Smooth muscle cell (in vitro differentiated cells): ENCODE measurements around the gene S100A6. TPM values are rescaled to one million over a fixed set of nuclear protein-coding genes. Genes with fewer than 3 reads are reported as not detected.
"Not testable (repeated sequence)": the region's sequence is repeated elsewhere in the genome, so short reads cannot be mapped to it uniquely, and the experiment has no call there.

Experiments
- DNase-seq: peaks from one replicate; lab custom pipeline; 2025; ENCODE audit not compliant: unreplicated experiment; lab: John Stamatoyannopoulos, UW
- H2AFZ ChIP-seq: fragments of 200-600 bp; sonication (generic); 2 replicates; pipeline ENCODE4 v1.6.0; 2016; ENCODE audit warnings: antibody characterized with exemption, low read depth, mild to moderate bottlenecking
- H3F3A ChIP-seq: fragments of 200-600 bp; sonication (generic); 2 replicates; pipeline ENCODE4 v1.6.0; 2017; ENCODE audit warnings: antibody characterized with exemption, low read depth
- H3K27ac ChIP-seq: fragments of 200-600 bp; sonication (generic); 2 replicates; pipeline ENCODE4 v1.5.1; 2016; ENCODE audit warnings: low read depth, mild to moderate bottlenecking
- H3K27me3 ChIP-seq: fragments of 200-600 bp; sonication (generic); 2 replicates; pipeline ENCODE4 v1.6.1; 2016; ENCODE audit warnings: low read depth, mild to moderate bottlenecking
- H3K36me3 ChIP-seq: fragments of 200-600 bp; sonication (generic); 2 replicates; pipeline ENCODE4 v1.5.1; 2016; ENCODE audit warnings: low read depth
- H3K4me1 ChIP-seq: fragments of 200-600 bp; sonication (generic); 2 replicates; pipeline ENCODE4 v1.5.1; 2016; ENCODE audit warnings: low read depth
- H3K4me2 ChIP-seq: fragments of 200-600 bp; sonication (generic); 2 replicates; pipeline ENCODE4 v1.6.0; 2016; ENCODE audit warnings: mild to moderate bottlenecking
- H3K4me3 ChIP-seq: fragments of 200-600 bp; sonication (generic); 2 replicates; pipeline ENCODE4 v1.5.1; 2016; ENCODE audit warnings: mild to moderate bottlenecking
- H3K79me2 ChIP-seq: fragments of 200-600 bp; sonication (generic); 2 replicates; pipeline ENCODE4 v1.6.0; 2016; ENCODE audit warnings: low read depth, mild to moderate bottlenecking
- H3K9ac ChIP-seq: fragments of 200-600 bp; sonication (generic); 2 replicates; pipeline ENCODE4 v1.6.0; 2016; ENCODE audit warnings: low read depth
- H3K9me3 ChIP-seq: fragments of 200-600 bp; sonication (generic); replicated peaks from 2 replicates; pipeline ENCODE4 v1.5.1; 2016; ENCODE audit warnings: low read depth
- H4K20me1 ChIP-seq: fragments of 200-600 bp; sonication (generic); 2 replicates; pipeline ENCODE4 v1.6.0; 2016; ENCODE audit warnings: low read depth
- CTCF ChIP-seq: fragments of 200-600 bp; sonication (generic); IDR thresholded peaks from 2 replicates; pipeline ENCODE4 v1.5.1; 2017; ENCODE audit warnings: borderline replicate concordance, mild to moderate bottlenecking, antibody characterized with exemption; ENCODE audit not compliant: insufficient read depth, poor library complexity, severe bottlenecking
- WGBS: methylation state at CpG from one replicate; pipeline ENCODE4 v1.1.7; 2016; ENCODE audit warnings: low lambda C conversion rate; 5-methylcytosine and 5-hydroxymethylcytosine counted together
- polyA plus RNA-seq: library from polyadenylated mRNA; unstranded; fragments of >200 nt; fragmentation: Nextera tagmentation; extraction: Ambion mirVana; gene quantifications from 2 replicates; pipeline ENCODE4 v1.2.1, GENCODE V29; 2016
- total RNA-seq: library from RNA; depleted of rRNA; stranded (reverse); fragments of >200 nt; gene quantifications from 2 replicates; pipeline ENCODE4 v1.2.3, GENCODE V29; 2014

Gene S100A6
- total and polyA plus RNA-seq, 2 experiments from 2014 or later = 499 to 1,358 TPM

DNA sequence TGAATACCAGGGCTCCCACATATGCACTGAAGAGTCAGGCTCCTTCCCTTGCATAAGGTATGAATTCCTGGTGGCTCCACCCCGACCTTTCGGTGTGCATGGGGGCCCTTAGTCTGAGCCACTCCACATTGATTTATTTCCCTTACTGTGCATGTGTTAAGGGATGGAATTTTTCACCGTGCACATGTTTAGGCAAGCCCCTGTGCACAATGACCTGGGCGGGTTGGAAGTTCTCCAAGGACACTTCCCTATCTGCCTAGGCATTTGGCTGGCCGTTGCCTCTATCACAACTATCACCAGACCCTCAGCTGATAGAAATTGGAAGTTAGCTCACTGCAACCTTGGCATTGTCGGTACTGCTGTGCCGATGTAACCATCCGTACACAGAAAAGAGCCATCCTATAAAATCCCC, 9.7 kb downstream of the S100A6 start:
- H3K27ac ChIP-seq = peak overlapping the region; percentile 68
- H3K27me3 ChIP-seq = no peaks in the 10 kb centered on the region
- H3K79me2 ChIP-seq = no peaks in the 10 kb centered on the region
- no peak for TF ChIP-seq CTCF
- no peaks in the 10 kb centered on the region for H3K4me1 ChIP-seq
- H3K4me2 ChIP-seq = no peak overlapping the region
- no peak overlapping the region for H3K4me3 ChIP-seq
- no peak overlapping the region for H3K9ac ChIP-seq
- no peaks in the 10 kb centered on the region for H3F3A ChIP-seq
- no peaks in the 10 kb centered on the region for H3K9me3 ChIP-seq
- no peak overlapping the region for H2AFZ ChIP-seq
- no peaks in the 10 kb centered on the region for H4K20me1 ChIP-seq
- no peak for DNase-seq
- WGBS = 80% methylated on average over 8 of the region's 8 CpGs
- no peaks in the 10 kb centered on the region for H3K36me3 ChIP-seq

DNA sequence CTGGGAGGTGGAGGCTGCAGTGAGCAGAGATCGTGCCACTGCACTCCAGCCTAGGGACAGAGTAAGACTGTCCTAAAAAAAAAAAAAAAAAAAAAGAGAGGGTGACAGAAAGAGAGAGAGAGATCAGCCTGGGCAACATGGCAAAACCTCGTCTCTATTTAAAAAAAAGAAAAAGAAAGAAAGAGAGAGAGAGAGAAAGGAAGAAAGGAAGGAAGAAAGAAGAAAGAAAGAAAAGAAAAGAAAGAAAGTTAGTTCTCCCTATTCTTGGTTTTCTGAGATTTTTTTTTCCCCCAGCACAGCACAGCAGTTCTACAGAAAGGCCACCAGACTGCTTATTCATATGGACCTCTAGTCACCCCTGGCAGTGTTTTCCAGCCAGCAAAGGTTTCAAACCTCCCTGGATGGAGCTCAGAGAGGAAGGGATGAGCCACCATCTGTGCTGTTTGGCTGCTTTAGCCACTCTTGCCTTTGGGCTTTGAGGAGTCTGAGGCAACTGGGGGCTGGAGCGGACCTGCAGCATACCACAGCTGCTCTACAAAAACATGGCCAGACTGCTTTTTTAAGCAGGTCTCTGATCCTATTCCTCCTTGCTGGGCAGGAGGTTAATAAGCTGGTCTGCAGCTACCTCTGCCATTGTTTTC, 10.6 kb downstream of the S100A6 start:
- Histone ChIP-seq H3K36me3 (no peaks in the 10 kb centered on the region), H3K4me3 (no peak overlapping the region), H3K79me2 (no peaks in the 10 kb centered on the region), H3K9me3 (no peaks in the 10 kb centered on the region), H3K4me1 (no peaks in the 10 kb centered on the region), H3K9ac (no peak overlapping the region), H3F3A (no peaks in the 10 kb centered on the region), H3K4me2 (no peak overlapping the region), H4K20me1 (no peaks in the 10 kb centered on the region), H3K27me3 (no peaks in the 10 kb centered on the region), H2AFZ (no peak overlapping the region), H3K27ac (no peak overlapping the region)
- WGBS = 29% methylated on average over 3 of the region's 3 CpGs
- no peak for TF ChIP-seq CTCF
- no peak for DNase-seq

- H3K36me3 ChIP-seq, DNase-seq, H3K9me3 ChIP-seq, H3K27me3 ChIP-seq, H3K27ac ChIP-seq, H4K20me1 ChIP-seq, H3K4me3 ChIP-seq, H3K4me1 ChIP-seq, H3F3A ChIP-seq, H3K9ac ChIP-seq, H2AFZ ChIP-seq, H3K79me2 ChIP-seq, H3K4me2 ChIP-seq: not testable (repeated sequence)
- WGBS = 85% methylated on average over 14 of the region's 14 CpGs
Measured at GRCh38 chr1:153522353-153523048, 13.3 kb downstream of the S100A6 start.

DNA sequence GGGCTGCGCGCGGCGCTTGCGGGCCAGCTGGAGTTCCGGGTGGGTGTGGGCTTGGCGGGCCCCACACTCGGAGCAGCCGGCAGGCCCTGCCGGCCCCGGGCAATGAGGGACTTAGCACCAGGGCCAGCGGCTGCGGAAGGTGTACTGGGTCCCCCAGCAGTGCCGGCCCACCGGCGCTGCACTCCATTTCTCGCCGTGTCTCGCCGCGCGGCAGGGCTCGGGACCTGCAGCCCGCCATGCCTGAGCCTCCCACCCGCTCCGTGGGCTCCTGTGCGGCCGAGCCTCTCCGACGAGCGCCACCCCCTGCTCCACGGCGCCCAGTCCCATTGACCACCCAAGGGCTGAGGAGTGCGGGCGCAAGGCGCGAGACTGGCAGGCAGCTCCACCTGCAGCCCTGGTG, 14.0 kb downstream of the S100A6 start:
- not testable (repeated sequence) for H4K20me1 ChIP-seq, H3K4me1 ChIP-seq, H3F3A ChIP-seq, H3K27me3 ChIP-seq, H3K36me3 ChIP-seq, H3K79me2 ChIP-seq, H3K9me3 ChIP-seq, H3K4me3 ChIP-seq, H3K9ac ChIP-seq, H3K4me2 ChIP-seq, H2AFZ ChIP-seq, DNase-seq, H3K27ac ChIP-seq
- 98% methylated on average over 33 of the region's 37 CpGs for WGBS
